Measurements from ENCODE around the gene RNF40.

Gene RNF40

GRCh38 chr16:30775392-30776188 is 13.5 kb downstream of the RNF40 start:
- Histone ChIP-seq H3K36me3 (ENCODE audit: control insufficient read depth, insufficient read depth, low read length) (peaks cover 41% of the 10 kb centered on the region), H3K27ac (ENCODE audit: low read depth, low read length) (peak overlapping the region; percentile 96), H3K9ac (ENCODE audit: low read depth, low read length) (peak overlapping the region; percentile 99), H3K27me3 (ENCODE audit: control insufficient read depth, insufficient read depth, low read length) (no peaks in the 10 kb centered on the region), H3K9me3 (ENCODE audit: control insufficient read depth, insufficient read depth, low read length) (no peaks in the 10 kb centered on the region), H3K4me1 (ENCODE audit: control insufficient read depth, insufficient read depth, low read length) (peaks cover 5% of the 10 kb centered on the region; the same call in 1 of the 2 replicates), H3K4me3 (ENCODE audit: low read depth, low read length) (peak overlapping the region; percentile 95)

- Histone ChIP-seq H3K36me3 (ENCODE audit: control insufficient read depth, insufficient read depth, low read length) (peaks cover 33% of the 10 kb centered on the region), H3K4me3 (ENCODE audit: low read depth, low read length) (no peak overlapping the region), H3K27me3 (ENCODE audit: control insufficient read depth, insufficient read depth, low read length) (no peaks in the 10 kb centered on the region), H3K4me1 (ENCODE audit: control insufficient read depth, insufficient read depth, low read length) (peaks cover 5% of the 10 kb centered on the region; the same call in 1 of the 2 replicates), H3K27ac (ENCODE audit: low read depth, low read length) (peak overlapping the region; percentile 25), H3K9ac (ENCODE audit: low read depth, low read length) (no peak overlapping the region), H3K9me3 (ENCODE audit: control insufficient read depth, insufficient read depth, low read length) (no peaks in the 10 kb centered on the region)
These were observed 15.6 kb downstream of the RNF40 start for GRCh38 chr16:30777591-30778297.

- Histone ChIP-seq H3K4me3 (ENCODE audit: low read depth, low read length) (no peak overlapping the region), H3K4me1 (ENCODE audit: control insufficient read depth, insufficient read depth, low read length) (peaks cover 5% of the 10 kb centered on the region; the same call in 1 of the 2 replicates), H3K9me3 (ENCODE audit: control insufficient read depth, insufficient read depth, low read length) (no peaks in the 10 kb centered on the region), H3K27ac (ENCODE audit: low read depth, low read length) (peak overlapping the region; percentile 25), H3K9ac (ENCODE audit: low read depth, low read length) (no peak overlapping the region), H3K36me3 (ENCODE audit: control insufficient read depth, insufficient read depth, low read length) (peaks cover 33% of the 10 kb centered on the region), H3K27me3 (ENCODE audit: control insufficient read depth, insufficient read depth, low read length) (no peaks in the 10 kb centered on the region)
These were observed 16.6 kb downstream of the RNF40 start for GRCh38 chr16:30778549-30779244.

GRCh38 chr16:30779596-30779995 is 17.5 kb downstream of the RNF40 start:
- peaks cover 26% of the 10 kb centered on the region for H3K36me3 ChIP-seq (ENCODE audit: control insufficient read depth, insufficient read depth, low read length)
- H3K4me1 ChIP-seq (ENCODE audit: control insufficient read depth, insufficient read depth, low read length): peaks cover 5% of the 10 kb centered on the region; the same call in 1 of the 2 replicates
- H3K27ac ChIP-seq (ENCODE audit: low read depth, low read length): no peak overlapping the region

GRCh38 chr16:30780021-30780420 is 17.9 kb downstream of the RNF40 start:
- H3K27ac ChIP-seq (ENCODE audit: low read depth, low read length): no peak overlapping the region
- no peaks in the 10 kb centered on the region for H3K9me3 ChIP-seq (ENCODE audit: control insufficient read depth, insufficient read depth, low read length)
- H3K4me3 ChIP-seq (ENCODE audit: low read depth, low read length): no peak overlapping the region

More at GRCh38 chr16:30779596-30779995, 17.5 kb downstream of the RNF40 start:
- no peaks in the 10 kb centered on the region for H3K27me3 ChIP-seq (ENCODE audit: control insufficient read depth, insufficient read depth, low read length)
- no peaks in the 10 kb centered on the region for H3K9me3 ChIP-seq (ENCODE audit: control insufficient read depth, insufficient read depth, low read length)
- no peak overlapping the region for H3K4me3 ChIP-seq (ENCODE audit: low read depth, low read length)
- no peak overlapping the region for H3K9ac ChIP-seq (ENCODE audit: low read depth, low read length)

GRCh38 chr16:30780549-30780948 is 18.4 kb downstream of the RNF40 start:
- Histone ChIP-seq H3K9me3 (ENCODE audit: control insufficient read depth, insufficient read depth, low read length) (no peaks in the 10 kb centered on the region), H3K27me3 (ENCODE audit: control insufficient read depth, insufficient read depth, low read length) (no peaks in the 10 kb centered on the region), H3K4me1 (ENCODE audit: control insufficient read depth, insufficient read depth, low read length) (peaks cover 5% of the 10 kb centered on the region; the same call in 1 of the 2 replicates), H3K36me3 (ENCODE audit: control insufficient read depth, insufficient read depth, low read length) (peaks cover 24% of the 10 kb centered on the region), H3K4me3 (ENCODE audit: low read depth, low read length) (no peak overlapping the region), H3K9ac (ENCODE audit: low read depth, low read length) (no peak overlapping the region), H3K27ac (ENCODE audit: low read depth, low read length) (no peak overlapping the region)

More at GRCh38 chr16:30780021-30780420, 17.9 kb downstream of the RNF40 start:
- no peaks in the 10 kb centered on the region for H3K27me3 ChIP-seq (ENCODE audit: control insufficient read depth, insufficient read depth, low read length)
- no peak overlapping the region for H3K9ac ChIP-seq (ENCODE audit: low read depth, low read length)
- peaks cover 24% of the 10 kb centered on the region for H3K36me3 ChIP-seq (ENCODE audit: control insufficient read depth, insufficient read depth, low read length)
- H3K4me1 ChIP-seq (ENCODE audit: control insufficient read depth, insufficient read depth, low read length): peaks cover 5% of the 10 kb centered on the region; the same call in 1 of the 2 replicates

- peaks cover 5% of the 10 kb centered on the region; the same call in 1 of the 2 replicates for H3K4me1 ChIP-seq (ENCODE audit: control insufficient read depth, insufficient read depth, low read length)
- H3K9me3 ChIP-seq (ENCODE audit: control insufficient read depth, insufficient read depth, low read length): no peaks in the 10 kb centered on the region
- H3K4me3 ChIP-seq (ENCODE audit: low read depth, low read length): no peak overlapping the region
- no peak overlapping the region for H3K27ac ChIP-seq (ENCODE audit: low read depth, low read length)
- peaks cover 24% of the 10 kb centered on the region for H3K36me3 ChIP-seq (ENCODE audit: control insufficient read depth, insufficient read depth, low read length)
- no peaks in the 10 kb centered on the region for H3K27me3 ChIP-seq (ENCODE audit: control insufficient read depth, insufficient read depth, low read length)
- H3K9ac ChIP-seq (ENCODE audit: low read depth, low read length): no peak overlapping the region
These were observed 20.6 kb downstream of the RNF40 start for GRCh38 chr16:30782486-30783279.

GRCh38 chr16:30783280-30784109 is 21.4 kb downstream of the RNF40 start:
- Histone ChIP-seq H3K36me3 (ENCODE audit: control insufficient read depth, insufficient read depth, low read length) (peaks cover 24% of the 10 kb centered on the region), H3K4me1 (ENCODE audit: control insufficient read depth, insufficient read depth, low read length) (peaks cover 3% of the 10 kb centered on the region; the same call in 1 of the 2 replicates), H3K9ac (ENCODE audit: low read depth, low read length) (no peak overlapping the region), H3K27ac (ENCODE audit: low read depth, low read length) (no peak overlapping the region), H3K9me3 (ENCODE audit: control insufficient read depth, insufficient read depth, low read length) (no peaks in the 10 kb centered on the region), H3K27me3 (ENCODE audit: control insufficient read depth, insufficient read depth, low read length) (no peaks in the 10 kb centered on the region), H3K4me3 (ENCODE audit: low read depth, low read length) (no peak overlapping the region)

- Histone ChIP-seq H3K27ac (ENCODE audit: low read depth, low read length) (no peak overlapping the region), H3K4me1 (ENCODE audit: control insufficient read depth, insufficient read depth, low read length) (no peaks in the 10 kb centered on the region), H3K36me3 (ENCODE audit: control insufficient read depth, insufficient read depth, low read length) (peaks cover 24% of the 10 kb centered on the region), H3K9me3 (ENCODE audit: control insufficient read depth, insufficient read depth, low read length) (no peaks in the 10 kb centered on the region), H3K9ac (ENCODE audit: low read depth, low read length) (no peak overlapping the region), H3K27me3 (ENCODE audit: control insufficient read depth, insufficient read depth, low read length) (no peaks in the 10 kb centered on the region), H3K4me3 (ENCODE audit: low read depth, low read length) (no peak overlapping the region)
These were observed 22.1 kb downstream of the RNF40 start for GRCh38 chr16:30784215-30784614.

Measured in HUES48 (cell line).